K562 (cell line): Measurements from ENCODE around the gene ADAM22. TPM values are rescaled to one million over a fixed set of nuclear protein-coding genes. Genes with fewer than 3 reads are reported as not detected.

Source experiments
- ATAC-seq: fragments of 200-7000 bp; cut with Tn5 transposase; 3 replicates; pipeline ENCODE4 v1.9.1; 2020; ENCODE audit warnings: moderate library complexity
- BruUV-seq: library from RNA; stranded (reverse); fragments of 400-500 nt; replicated peaks from 2 replicates; lab custom pipeline; 2021; lab: Mats Ljungman, UMichigan
- CTCF ChIA-PET: fragments of 300-600 bp; formaldehyde crosslinking; extraction: SDS; loops from one replicate; lab custom pipeline; 2021; ENCODE audit warnings: low intra/inter-chr PET ratio; lab: Yijun Ruan, JAX
- POLR2A ChIA-PET: fragments of 300-600, 350-650 bp; sonication (Branson Sonifier 250); formaldehyde crosslinking; extraction: SDS; loops from one replicate; lab custom pipeline; 2021; ENCODE audit warnings: antibody characterized with exemption, inconsistent platforms; lab: Yijun Ruan, JAX
- DNase-seq, 4 experiments: peaks; one replicate each; pipeline versions ENCODE4 v3.0.0 to v3.0.0-alpha.2; 2011 to 2018; ENCODE audit warnings: low spot score in 3 of 4, mixed read lengths in 3 of 4; ENCODE audit errors: extremely low read depth in 1 of 4
- FAIRE-seq: peaks from 2 replicates; lab custom pipeline; 2011; peaks lifted over from hg19 to GRCh38; lab: Jason Lieb, UNC
- H2AFZ ChIP-seq: 2 replicates; pipeline ENCODE4 v1.6.0; 2011; ENCODE audit warnings: low read depth, low read length, control low read depth, inconsistent platforms
- H3K27ac ChIP-seq: fragments of 200-600 bp; 3 replicates; pipeline ENCODE4 v1.8.0; 2011; ENCODE audit warnings: low read depth, mild to moderate bottlenecking, control low read depth, inconsistent platforms, low read length, moderate library complexity, mixed read lengths; ENCODE audit errors: extremely low read depth
- H3K27me3 ChIP-seq, 2 experiments: fragments of 300-600 bp in 1 of 2; 2 replicates in 1 of 2; 3 replicates in 1 of 2; pipeline versions ENCODE4 v1.6.0 to v1.8.0; 2011; ENCODE audit warnings: inconsistent platforms in 2 of 2, low read length in 2 of 2, mild to moderate bottlenecking in 1 of 2, mixed read lengths in 1 of 2, moderate library complexity in 1 of 2; ENCODE audit not compliant: control insufficient read depth in 2 of 2, insufficient read depth in 2 of 2
- H3K36me3 ChIP-seq: fragments of 300-600 bp; 3 replicates; pipeline ENCODE4 v1.8.0; 2011; ENCODE audit warnings: mild to moderate bottlenecking, low read length, inconsistent platforms; ENCODE audit not compliant: control insufficient read depth, insufficient read depth
- H3K4me1 ChIP-seq, 2 experiments: fragments of 200-600 bp in 1 of 2; replicated peaks in 1 of 2; 2 replicates in 1 of 2; 3 replicates in 1 of 2; pipeline versions ENCODE4 v1.5.1 to v1.8.0; 2011; ENCODE audit warnings: inconsistent platforms in 2 of 2, low read length in 2 of 2, mild to moderate bottlenecking in 1 of 2, mixed read lengths in 1 of 2, moderate library complexity in 1 of 2; ENCODE audit not compliant: control insufficient read depth in 2 of 2, insufficient read depth in 2 of 2
- H3K4me2 ChIP-seq: 2 replicates; pipeline ENCODE4 v1.6.1; 2011; ENCODE audit warnings: low read length, control low read depth, inconsistent platforms, mixed read lengths; ENCODE audit not compliant: insufficient read depth
- H3K4me3 ChIP-seq: fragments of 200-600 bp; sonication (generic), shearing (Covaris generic); 2 replicates; pipeline ENCODE4 v1.5.1; 2016; ENCODE audit warnings: control low read depth, inconsistent platforms
- H3K79me2 ChIP-seq: fragments of 200-600 bp; 3 replicates; pipeline ENCODE4 v1.8.0; 2011; ENCODE audit warnings: low read length, inconsistent platforms; ENCODE audit not compliant: control insufficient read depth, insufficient read depth
- H3K9ac ChIP-seq, 2 experiments: 2 replicates each; pipeline versions ENCODE4 v1.6.0 to v1.6.1; 2011; ENCODE audit warnings: low read depth in 2 of 2, low read length in 2 of 2, control low read depth in 1 of 2, inconsistent platforms in 1 of 2, mild to moderate bottlenecking in 1 of 2, mixed read lengths in 1 of 2; ENCODE audit not compliant: insufficient read depth in 1 of 2
- H3K9me1 ChIP-seq: one replicate; pipeline ENCODE4 v1.6.0; 2011; ENCODE audit warnings: inconsistent platforms, mild to moderate bottlenecking, low read length, moderate library complexity; ENCODE audit not compliant: control insufficient read depth, insufficient read depth
- H3K9me3 ChIP-seq: replicated peaks from 2 replicates; pipeline ENCODE4 v1.5.1; 2011; ENCODE audit warnings: low read depth, low read length, inconsistent platforms; ENCODE audit not compliant: control insufficient read depth, insufficient read depth
- H4K20me1 ChIP-seq: replicated peaks from 2 replicates; pipeline ENCODE4 v1.6.1; 2011; ENCODE audit warnings: low read length, inconsistent platforms, mixed read lengths; ENCODE audit not compliant: control insufficient read depth, insufficient read depth
- CREB1 ChIP-seq, 2 experiments: sonication (generic) in 1 of 2; formaldehyde crosslinking in 1 of 2; IDR thresholded peaks; 2 replicates each; pipeline versions ENCODE4 v1.6.1 to v1.8.0; 2012 to 2022; ENCODE audit warnings: inconsistent platforms in 1 of 2, mild to moderate bottlenecking in 1 of 2, missing genetic modification reagents in 1 of 2, moderate library complexity in 1 of 2
- PRDM10 ChIP-seq: fragments of 450-650 bp; IDR thresholded peaks from 2 replicates; pipeline ENCODE4 v1.6.1; 2018; ENCODE audit not compliant: partially characterized antibody
- WGBS: fragments of 100-300 bp; shearing (Covaris generic); methylation state at CpG from one replicate; pipeline ENCODE4 v1.1.6; 2016; ENCODE audit warnings: low coverage, mixed read lengths; ENCODE audit not compliant: insufficient coverage; ENCODE audit errors: missing lambda C conversion rate; 5-methylcytosine and 5-hydroxymethylcytosine counted together
- in situ Hi-C: fragments of 300-500 bp; cut with MboI; formaldehyde crosslinking; loops from 4 replicates; pipeline ENCODE4 v1.15.0; 2018; ENCODE audit warnings: inconsistent platforms, mixed read lengths
- intact Hi-C: fragments of 100-400 bp; cut with micrococcal nuclease; formaldehyde crosslinking; loops from 2 replicates; pipeline ENCODE4 v1.14.2; 2022
- polyA plus RNA-seq, 8 experiments: library from polyadenylated mRNA; depleted of rRNA in 4 of 8; stranded (reverse) in 5 of 8; unstranded in 3 of 8; fragments of >200 nt; fragmentation: Nextera tagmentation in 2 of 8; fragmentation: Illumina TruSeq in 1 of 8; extraction: Ambion mirVana in 2 of 8; extraction: Trizol in 1 of 8; gene quantifications; 2 replicates each; pipeline versions ENCODE4 v1.2.1 to v1.2.3, GENCODE V29; 2011 to 2014; ENCODE audit warnings: inconsistent platforms in 1 of 8, missing spikeins in 1 of 8
- total RNA-seq, 7 experiments: library from RNA; depleted of rRNA in 6 of 7; stranded (reverse); fragments of >200 nt in 6 of 7; fragmentation: Illumina TruSeq in 2 of 7; extraction: Trizol in 2 of 7; gene quantifications; 2 replicates each; pipeline versions ENCODE4 v1.2.1 to v1.2.3, GENCODE V29; 2011 to 2021; ENCODE audit warnings: low replicate concordance in 1 of 7

ADAM22 gene
- total and polyA plus RNA-seq, 9 of the 15 experiments (the other 6 are each of a cell fraction or from before 2014, with no cell fraction given): 0.01 to 0.58 (median 0.18) TPM

GRCh38 chr7:87934699-87935383, 790 bp downstream of the ADAM22 start:
- TF ChIP-seq PRDM10 (peak; percentile 78), CREB1 (IDR thresholded peaks at IDR 0.05) (no peak), CREB1 (CRISPR knock-in tag; IDR thresholded peaks at IDR 0.05) (no peak)
- TF ChIP-seq, all 486 proteins: peak for 1
- Histone ChIP-seq H4K20me1 (no peaks in the 10 kb centered on the region), H3K4me1 (peaks cover 0 to 13% of the 10 kb centered on the region in 2 experiments; a peak in 2 of 5 replicates), H3K4me2 (no peak overlapping the region), H3K79me2 (no peaks in the 10 kb centered on the region), H3K36me3 (no peaks in the 10 kb centered on the region), H3K9me3 (no peaks in the 10 kb centered on the region), H3K9ac (no peak overlapping the region), H3K4me3 (peak overlapping the region; percentile 46; the same call in 1 of the 2 replicates), H3K9me1 (no peaks in the 10 kb centered on the region), H2AFZ (no peak overlapping the region), H3K27me3 (peaks cover 0 to 16% of the 10 kb centered on the region in 2 experiments; a peak in 2 of 5 replicates), H3K27ac (no peak overlapping the region)
- intact Hi-C loops (no loop called here), in situ Hi-C loops (no loop called here)
- BruUV-seq: no TSS peak
- CTCF ChIA-PET: no interaction called here
- DNase-seq: no peak
- FAIRE-seq: no peak
- ATAC-seq: no peak
- POLR2A ChIA-PET: interaction anchor here (0.6 to 1.3 kb wide), 2 partner anchors 28 to 41 kb away, joined by 3 read pairs; no protein-coding TSS in a partner anchor
- WGBS: 24% methylated on average over 18 of the region's 47 CpGs
